DMS114 treated with DMSO at 0.1 percent for 48 hours (cell line): ENCODE measurements around the gene PRSS21.

Experiments used
- DNase-seq: peaks from one replicate; lab custom pipeline; 2025; ENCODE audit not compliant: unreplicated experiment; lab: John Stamatoyannopoulos, UW

PRSS21 gene

GRCh38 chr16:2779151-2779920 is 37.7 kb upstream of the PRSS21 start:
- no peak for DNase-seq

GRCh38 chr16:2779978-2780898 is 36.8 kb upstream of the PRSS21 start:
- no peak for DNase-seq

GRCh38 chr16:2782583-2783351 is 34.3 kb upstream of the PRSS21 start:
- DNase-seq: no peak

- no peak for DNase-seq
These were observed 33.3 kb upstream of the PRSS21 start for GRCh38 chr16:2783581-2784357.

- DNase-seq: no peak
These were observed 32.5 kb upstream of the PRSS21 start for GRCh38 chr16:2784358-2785100.

- DNase-seq: no peak
These were observed 31.7 kb upstream of the PRSS21 start for GRCh38 chr16:2785101-2785991.

GRCh38 chr16:2786061-2786825 is 30.8 kb upstream of the PRSS21 start:
- no peak for DNase-seq

- DNase-seq: no peak
These were observed 30.2 kb upstream of the PRSS21 start for GRCh38 chr16:2786826-2787151.

GRCh38 chr16:2787406-2787805 is 29.6 kb upstream of the PRSS21 start, which contains the start of gene PRSS33:
Gene PRSS33 (minus strand): TSS chr16:2787560. CDS start chr16:2786547, 1,013 bp downstream.
- no peak for DNase-seq

GRCh38 chr16:2787961-2788360 is 29.1 kb upstream of the PRSS21 start:
- DNase-seq: no peak

GRCh38 chr16:2790631-2791030 is 26.4 kb upstream of the PRSS21 start:
- no peak for DNase-seq

- DNase-seq: no peak
These were observed 25.9 kb upstream of the PRSS21 start for GRCh38 chr16:2791174-2791573.

- DNase-seq: no peak
These were observed 24.1 kb upstream of the PRSS21 start for GRCh38 chr16:2792940-2793339.

GRCh38 chr16:2795395-2796143 is 21.5 kb upstream of the PRSS21 start:
- DNase-seq: no peak

- DNase-seq: no peak
These were observed 18.3 kb upstream of the PRSS21 start for GRCh38 chr16:2798723-2799204.

- no peak for DNase-seq
These were observed 17.7 kb upstream of the PRSS21 start for GRCh38 chr16:2799205-2799858.

- no peak for DNase-seq
These were observed 17.2 kb upstream of the PRSS21 start for GRCh38 chr16:2799859-2800226.
